Measurements from ENCODE around the gene ESRRG.

DNA sequence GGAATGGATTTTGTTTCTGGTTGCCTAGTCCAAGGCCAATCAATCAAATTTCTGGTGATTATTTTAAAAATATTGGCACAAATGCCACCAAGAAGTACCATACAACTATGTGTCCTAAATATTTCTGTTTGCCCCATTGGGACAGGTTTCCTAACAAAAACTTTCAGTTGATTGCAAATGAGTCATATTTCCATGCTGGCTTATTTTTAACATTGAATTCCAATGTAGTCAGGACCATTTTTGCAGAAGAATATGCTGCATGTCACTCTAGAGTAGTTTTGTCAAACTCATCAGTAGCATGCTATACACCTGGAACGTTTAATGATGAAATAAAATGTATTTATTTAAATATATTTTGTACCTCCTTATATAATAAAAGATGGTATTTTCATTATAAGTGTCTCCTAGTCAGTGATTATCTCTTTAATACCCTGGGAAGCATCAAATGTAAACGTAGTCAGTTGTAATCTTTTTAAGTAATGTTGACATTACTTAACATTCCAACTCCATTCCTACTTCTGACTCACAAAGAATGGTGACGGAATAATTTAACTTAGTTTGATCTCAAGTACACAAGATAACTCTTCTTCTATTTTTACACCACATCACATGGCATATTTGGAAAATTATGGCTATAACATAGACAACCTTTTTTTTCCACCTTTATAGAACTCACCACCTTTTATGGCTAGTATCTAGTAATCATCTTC, 261.0 kb downstream of the ESRRG start:
- TF ChIP-seq, protein P1, sequence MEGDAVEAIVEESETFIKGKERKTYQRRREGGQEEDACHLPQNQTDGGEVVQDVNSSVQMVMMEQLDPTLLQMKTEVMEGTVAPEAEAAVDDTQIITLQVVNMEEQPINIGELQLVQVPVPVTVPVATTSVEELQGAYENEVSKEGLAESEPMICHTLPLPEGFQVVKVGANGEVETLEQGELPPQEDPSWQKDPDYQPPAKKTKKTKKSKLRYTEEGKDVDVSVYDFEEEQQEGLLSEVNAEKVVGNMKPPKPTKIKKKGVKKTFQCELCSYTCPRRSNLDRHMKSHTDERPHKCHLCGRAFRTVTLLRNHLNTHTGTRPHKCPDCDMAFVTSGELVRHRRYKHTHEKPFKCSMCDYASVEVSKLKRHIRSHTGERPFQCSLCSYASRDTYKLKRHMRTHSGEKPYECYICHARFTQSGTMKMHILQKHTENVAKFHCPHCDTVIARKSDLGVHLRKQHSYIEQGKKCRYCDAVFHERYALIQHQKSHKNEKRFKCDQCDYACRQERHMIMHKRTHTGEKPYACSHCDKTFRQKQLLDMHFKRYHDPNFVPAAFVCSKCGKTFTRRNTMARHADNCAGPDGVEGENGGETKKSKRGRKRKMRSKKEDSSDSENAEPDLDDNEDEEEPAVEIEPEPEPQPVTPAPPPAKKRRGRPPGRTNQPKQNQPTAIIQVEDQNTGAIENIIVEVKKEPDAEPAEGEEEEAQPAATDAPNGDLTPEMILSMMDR (IDR thresholded peaks at IDR 0.05): no peak
- no peak for TF ChIP-seq EZH2 (IDR thresholded peaks at IDR 0.05; ENCODE audit: borderline replicate concordance, insufficient read depth, low read depth, low read length, poor library complexity, severe bottlenecking)
